HepG2 (cell line): ENCODE measurements around the gene RAB35. TPM values are rescaled to one million over a fixed set of nuclear protein-coding genes. Genes with fewer than 3 reads are reported as not detected.
A peak's percentile ranks its signal among the peaks of the same experiment; 100 is the strongest.

ENCODE experiments used
- ARHGAP35 ChIP-seq: sonication (generic); formaldehyde crosslinking; IDR thresholded peaks from 2 replicates; pipeline ENCODE4 v1.9.0; 2022; ENCODE audit warnings: mild to moderate bottlenecking, inconsistent platforms, moderate library complexity, missing genetic modification reagents, borderline replicate concordance
- CREB1 ChIP-seq, 2 experiments: fragments of 450-650 bp in 1 of 2; IDR thresholded peaks; 2 replicates each; pipeline ENCODE4 v1.6.1; 2016 to 2017; ENCODE audit warnings: control low read depth in 1 of 2, mild to moderate bottlenecking in 1 of 2, missing compliant biosample characterization in 1 of 2, missing genetic modification characterization in 1 of 2
- KMT2B ChIP-seq: IDR thresholded peaks from 2 replicates; pipeline ENCODE4 v1.6.1; 2016; ENCODE audit warnings: missing genetic modification reagents, missing compliant biosample characterization
- MBD4 ChIP-seq: IDR thresholded peaks from 2 replicates; pipeline ENCODE4 v1.6.1; 2012; ENCODE audit warnings: low read length, inconsistent platforms, borderline replicate concordance
- MED13 ChIP-seq: sonication (generic); formaldehyde crosslinking; IDR thresholded peaks from 2 replicates; pipeline ENCODE4 v1.5.0; 2020; ENCODE audit warnings: missing genetic modification reagents
- MTA1 ChIP-seq: sonication (generic); formaldehyde crosslinking; IDR thresholded peaks from 2 replicates; pipeline ENCODE4 v1.4.0; 2020; ENCODE audit warnings: missing genetic modification reagents, mild to moderate bottlenecking, borderline replicate concordance
- MXD4 ChIP-seq: IDR thresholded peaks from 2 replicates; pipeline ENCODE4 v1.6.1; 2016; ENCODE audit warnings: mild to moderate bottlenecking, missing biosample characterization, missing genetic modification reagents
- RXRB ChIP-seq: IDR thresholded peaks from 2 replicates; pipeline ENCODE4 v1.6.1; 2016; ENCODE audit warnings: borderline replicate concordance, missing genetic modification reagents, missing compliant biosample characterization
- TMF1 ChIP-seq: sonication (generic); formaldehyde crosslinking; IDR thresholded peaks from 2 replicates; pipeline ENCODE4 v1.8.1; 2022; ENCODE audit warnings: low read depth, missing genetic modification reagents
- ZMYM4 ChIP-seq: sonication (generic); formaldehyde crosslinking; IDR thresholded peaks from 2 replicates; pipeline ENCODE4 v1.8.1; 2023; ENCODE audit warnings: mild to moderate bottlenecking, missing genetic modification reagents
- ZNF329 ChIP-seq: sonication (generic); formaldehyde crosslinking; IDR thresholded peaks from 2 replicates; pipeline ENCODE4 v1.9.0; 2021; ENCODE audit warnings: low read depth, mild to moderate bottlenecking, missing genetic modification reagents
- ZNF430 ChIP-seq: sonication (generic); formaldehyde crosslinking; IDR thresholded peaks from 2 replicates; pipeline ENCODE4 v1.9.0; 2021; ENCODE audit warnings: mild to moderate bottlenecking, missing genetic modification reagents
- ZNF562 ChIP-seq: sonication (generic); formaldehyde crosslinking; IDR thresholded peaks from 2 replicates; pipeline ENCODE4 v1.8.0; 2022; ENCODE audit warnings: missing genetic modification reagents, borderline replicate concordance
- ZNF607 ChIP-seq: sonication (generic); formaldehyde crosslinking; IDR thresholded peaks from 2 replicates; pipeline ENCODE4 v1.5.1; 2020; ENCODE audit warnings: missing genetic modification reagents, mild to moderate bottlenecking, borderline replicate concordance
- ZNF614 ChIP-seq: IDR thresholded peaks from 2 replicates; pipeline ENCODE4 v1.6.1; 2018; ENCODE audit warnings: missing biosample characterization, missing genetic modification reagents, inconsistent platforms, borderline replicate concordance
- ZNF749 ChIP-seq: sonication (generic); formaldehyde crosslinking; IDR thresholded peaks from 2 replicates; pipeline ENCODE4 v1.8.0; 2022; ENCODE audit warnings: mild to moderate bottlenecking, missing genetic modification reagents, moderate library complexity, borderline replicate concordance
- polyA plus RNA-seq, 8 experiments: library from polyadenylated mRNA; depleted of rRNA in 3 of 8; stranded (reverse) in 7 of 8; unstranded in 1 of 8; fragments of >200 nt; fragmentation: Illumina TruSeq in 4 of 8; extraction: Trizol in 4 of 8; gene quantifications; 2 replicates each; pipeline versions ENCODE4 v1.2.1 to v1.2.3, GENCODE V29; 2011 to 2016; ENCODE audit warnings: low read depth in 4 of 8, missing spikeins in 1 of 8, mixed read lengths in 1 of 8; ENCODE audit not compliant: insufficient read depth in 1 of 8
- total RNA-seq, 5 experiments: library from RNA; depleted of rRNA; stranded (reverse); fragments of >200 nt; fragmentation: Illumina TruSeq; extraction: Trizol; gene quantifications; 2 replicates each; pipeline ENCODE4 v1.2.3, GENCODE V29; 2016; ENCODE audit warnings: low read depth in 1 of 5
- TF ChIP-seq, protein P1 (sequence below): fragments of 450-650 bp; IDR thresholded peaks from 2 replicates; pipeline ENCODE4 v1.6.1; 2016
- TF ChIP-seq, protein P2 (sequence below): sonication (generic); formaldehyde crosslinking; IDR thresholded peaks from 2 replicates; pipeline ENCODE4 v1.4.0; 2020; ENCODE audit warnings: mild to moderate bottlenecking, missing genetic modification reagents
- TF ChIP-seq, protein P3 (sequence below): sonication (generic); formaldehyde crosslinking; IDR thresholded peaks from 2 replicates; pipeline ENCODE4 v1.9.0; 2021; ENCODE audit warnings: missing genetic modification reagents, borderline replicate concordance
- TF ChIP-seq, protein P4 (sequence below): IDR thresholded peaks from 2 replicates; pipeline ENCODE4 v1.6.1; 2012; ENCODE audit warnings: low read depth, low read length, improper control_type of control experiment

The RAB35 gene
- total and polyA plus RNA-seq, 2 of the 13 experiments (the other 11 are each of a cell fraction or from before 2014, with no cell fraction given): 25.2 to 29.1 TPM

DNA sequence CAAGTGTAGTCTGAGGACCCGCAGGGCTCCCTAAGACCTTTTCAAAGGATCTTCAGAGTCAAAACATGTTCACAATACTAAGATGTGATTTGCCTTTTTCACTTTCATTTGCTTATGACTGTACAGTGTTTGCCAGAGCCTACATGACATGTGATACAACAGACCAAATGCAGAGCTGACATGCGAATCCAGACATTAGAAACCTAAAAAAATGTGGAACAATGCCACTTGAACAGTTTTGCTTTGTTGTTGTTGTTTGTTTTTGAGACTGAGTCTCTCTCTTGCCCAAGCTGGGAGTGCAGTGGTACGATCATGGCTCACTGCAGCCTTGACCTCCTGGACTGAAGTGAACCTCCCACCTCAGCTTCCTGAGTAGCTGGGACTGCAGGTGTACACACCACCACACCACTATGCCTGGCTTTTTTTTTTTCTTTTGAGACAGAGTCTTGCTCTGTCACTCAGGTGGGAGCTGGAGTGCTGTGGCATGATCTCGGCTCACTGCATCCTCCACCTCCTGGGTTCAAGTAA, 5.3 kb upstream of the RAB35 start (continued):
- TF ChIP-seq, protein P1, sequence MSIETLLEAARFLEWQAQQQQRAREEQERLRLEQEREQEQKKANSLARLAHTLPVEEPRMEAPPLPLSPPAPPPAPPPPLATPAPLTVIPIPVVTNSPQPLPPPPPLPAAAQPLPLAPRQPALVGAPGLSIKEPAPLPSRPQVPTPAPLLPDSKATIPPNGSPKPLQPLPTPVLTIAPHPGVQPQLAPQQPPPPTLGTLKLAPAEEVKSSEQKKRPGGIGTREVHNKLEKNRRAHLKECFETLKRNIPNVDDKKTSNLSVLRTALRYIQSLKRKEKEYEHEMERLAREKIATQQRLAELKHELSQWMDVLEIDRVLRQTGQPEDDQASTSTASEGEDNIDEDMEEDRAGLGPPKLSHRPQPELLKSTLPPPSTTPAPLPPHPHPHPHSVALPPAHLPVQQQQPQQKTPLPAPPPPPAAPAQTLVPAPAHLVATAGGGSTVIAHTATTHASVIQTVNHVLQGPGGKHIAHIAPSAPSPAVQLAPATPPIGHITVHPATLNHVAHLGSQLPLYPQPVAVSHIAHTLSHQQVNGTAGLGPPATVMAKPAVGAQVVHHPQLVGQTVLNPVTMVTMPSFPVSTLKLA: peak; percentile 56
- TF ChIP-seq ZNF614 (no peak), TMF1 (CRISPR knock-in tag) (no peak), MBD4 (no peak), ZNF562 (CRISPR knock-in tag) (no peak), ZNF329 (CRISPR knock-in tag) (no peak), KMT2B (no peak), ZNF430 (CRISPR knock-in tag) (no peak), RXRB (CRISPR knock-in tag) (peak; percentile 76), MTA1 (CRISPR knock-in tag) (0 out of 2 replicates have a peak, but pooled peaks have one; percentile 34), ZNF607 (CRISPR knock-in tag) (peak; percentile 23; the same call in 1 of the 2 replicates), ZMYM4 (no peak), ZNF749 (no peak), CREB1 (IDR thresholded peaks at IDR 0.05) (no peak), CREB1 (CRISPR knock-in tag; IDR thresholded peaks at IDR 0.05) (peak; percentile 45; the same call in 1 of the 2 replicates), ARHGAP35 (no peak), MED13 (CRISPR knock-in tag) (no peak), MXD4 (CRISPR knock-in tag) (no peak)
- TF ChIP-seq, protein P2, sequence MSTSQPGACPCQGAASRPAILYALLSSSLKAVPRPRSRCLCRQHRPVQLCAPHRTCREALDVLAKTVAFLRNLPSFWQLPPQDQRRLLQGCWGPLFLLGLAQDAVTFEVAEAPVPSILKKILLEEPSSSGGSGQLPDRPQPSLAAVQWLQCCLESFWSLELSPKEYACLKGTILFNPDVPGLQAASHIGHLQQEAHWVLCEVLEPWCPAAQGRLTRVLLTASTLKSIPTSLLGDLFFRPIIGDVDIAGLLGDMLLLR (CRISPR knock-in tag): no peak
- TF ChIP-seq, protein P3, sequence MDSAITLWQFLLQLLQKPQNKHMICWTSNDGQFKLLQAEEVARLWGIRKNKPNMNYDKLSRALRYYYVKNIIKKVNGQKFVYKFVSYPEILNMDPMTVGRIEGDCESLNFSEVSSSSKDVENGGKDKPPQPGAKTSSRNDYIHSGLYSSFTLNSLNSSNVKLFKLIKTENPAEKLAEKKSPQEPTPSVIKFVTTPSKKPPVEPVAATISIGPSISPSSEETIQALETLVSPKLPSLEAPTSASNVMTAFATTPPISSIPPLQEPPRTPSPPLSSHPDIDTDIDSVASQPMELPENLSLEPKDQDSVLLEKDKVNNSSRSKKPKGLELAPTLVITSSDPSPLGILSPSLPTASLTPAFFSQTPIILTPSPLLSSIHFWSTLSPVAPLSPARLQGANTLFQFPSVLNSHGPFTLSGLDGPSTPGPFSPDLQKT: no peak
- TF ChIP-seq, protein P4, sequence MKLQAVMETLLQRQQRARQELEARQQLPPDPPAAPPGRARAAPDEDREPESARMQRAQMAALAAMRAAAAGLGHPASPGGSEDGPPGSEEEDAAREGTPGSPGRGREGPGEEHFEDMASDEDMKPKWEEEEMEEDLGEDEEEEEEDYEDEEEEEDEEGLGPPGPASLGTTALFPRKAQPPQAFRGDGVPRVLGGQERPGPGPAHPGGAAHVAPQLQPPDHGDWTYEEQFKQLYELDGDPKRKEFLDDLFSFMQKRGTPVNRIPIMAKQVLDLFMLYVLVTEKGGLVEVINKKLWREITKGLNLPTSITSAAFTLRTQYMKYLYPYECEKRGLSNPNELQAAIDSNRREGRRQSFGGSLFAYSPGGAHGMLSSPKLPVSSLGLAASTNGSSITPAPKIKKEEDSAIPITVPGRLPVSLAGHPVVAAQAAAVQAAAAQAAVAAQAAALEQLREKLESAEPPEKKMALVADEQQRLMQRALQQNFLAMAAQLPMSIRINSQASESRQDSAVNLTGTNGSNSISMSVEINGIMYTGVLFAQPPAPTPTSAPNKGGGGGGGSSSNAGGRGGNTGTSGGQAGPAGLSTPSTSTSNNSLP: no peak; the same call in 1 of the 2 replicates
